ENCODE data around the gene SLC15A4.

The SLC15A4 gene

GRCh38 chr12:128794661-128795529 lies 28.9 kb downstream of the SLC15A4 start:
- DNase-seq = no peak

- DNase-seq = no peak
Observed at GRCh38 chr12:128793701-128794100, 30.1 kb downstream of the SLC15A4 start.

- DNase-seq = no peak
Observed at GRCh38 chr12:128792881-128793280, 30.9 kb downstream of the SLC15A4 start.

GRCh38 chr12:128792398-128792797 lies 31.4 kb downstream of the SLC15A4 start:
- no peak for DNase-seq

GRCh38 chr12:128791395-128792322 lies 32.1 kb downstream of the SLC15A4 start:
- DNase-seq = no peak

- peak; percentile 46 for DNase-seq
Observed at GRCh38 chr12:128790653-128791373, 32.9 kb downstream of the SLC15A4 start.

GRCh38 chr12:128790221-128790620 lies 33.5 kb downstream of the SLC15A4 start:
- DNase-seq = no peak

GRCh38 chr12:128789356-128789929 lies 34.3 kb downstream of the SLC15A4 start:
- no peak for DNase-seq

GRCh38 chr12:128787827-128788226 lies 35.9 kb downstream of the SLC15A4 start:
- DNase-seq = no peak

GRCh38 chr12:128786741-128787391 lies 36.9 kb downstream of the SLC15A4 start:
- DNase-seq = no peak

GRCh38 chr12:128784030-128784760 lies 39.6 kb downstream of the SLC15A4 start:
- no peak for DNase-seq

- DNase-seq = peak; percentile 24
Observed at GRCh38 chr12:128783129-128783574, 40.6 kb downstream of the SLC15A4 start.

- DNase-seq = no peak
Observed at GRCh38 chr12:128779901-128780300, 43.9 kb downstream of the SLC15A4 start.

GRCh38 chr12:128772249-128772648 lies 51.5 kb downstream of the SLC15A4 start:
- DNase-seq = no peak

- DNase-seq = no peak
Observed at GRCh38 chr12:128771681-128772080, 52.1 kb downstream of the SLC15A4 start.

GRCh38 chr12:128767518-128767917 lies 56.2 kb downstream of the SLC15A4 start:
- DNase-seq = no peak

GRCh38 chr12:128766738-128767501 lies 56.8 kb downstream of the SLC15A4 start:
- no peak for DNase-seq

GRCh38 chr12:128763395-128763794 lies 60.4 kb downstream of the SLC15A4 start:
- DNase-seq = no peak

- no peak for DNase-seq
Observed at GRCh38 chr12:128761379-128761790, 62.4 kb downstream of the SLC15A4 start.

- no peak for DNase-seq
Observed at GRCh38 chr12:128755566-128755965, 68.2 kb downstream of the SLC15A4 start.
